ENCODE results near the gene BTBD6. TPM values are rescaled to one million over a fixed set of nuclear protein-coding genes. Genes with fewer than 3 reads are reported as not detected.
"Not testable (repeated sequence)": the region's sequence is repeated elsewhere in the genome, so short reads cannot be mapped to it uniquely, and the experiment has no call there.

The BTBD6 gene
- total RNA-seq, 1 donor from 2014 or later, result 36.3 TPM

DNA sequence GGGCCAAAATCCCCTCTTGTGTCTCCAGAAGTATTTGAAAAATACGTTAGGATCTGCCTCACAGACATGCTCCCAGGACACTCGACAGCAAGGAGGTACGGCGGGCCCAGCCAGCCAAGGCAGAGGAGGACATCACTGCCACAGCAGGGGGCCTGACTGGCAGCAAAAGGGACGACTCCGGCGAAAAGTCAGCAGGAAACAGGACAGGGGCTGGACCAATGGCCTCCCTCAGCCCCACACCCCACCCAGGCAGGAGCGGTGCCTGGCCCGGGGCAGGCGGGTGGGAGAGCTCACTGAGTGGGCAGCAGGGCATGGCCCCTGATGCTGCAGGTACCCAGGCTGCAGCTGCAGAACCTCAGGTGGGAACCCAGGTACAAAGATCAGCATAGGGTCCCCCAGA is 34.7 kb downstream of the BTBD6 start:
- H3K36me3 Mint-ChIP-seq (ENCODE audit: unreplicated experiment), result peaks cover 4% of the 10 kb centered on the region
- no peak overlapping the region for H3K27ac Mint-ChIP-seq (ENCODE audit: unreplicated experiment)
- no peak for DNase-seq
- H3K9me3 Mint-ChIP-seq (ENCODE audit: unreplicated experiment), result peaks cover 3% of the 10 kb centered on the region
- H3K4me3 Mint-ChIP-seq (ENCODE audit: unreplicated experiment), result no peak overlapping the region
- TF ChIP-seq, protein P1, sequence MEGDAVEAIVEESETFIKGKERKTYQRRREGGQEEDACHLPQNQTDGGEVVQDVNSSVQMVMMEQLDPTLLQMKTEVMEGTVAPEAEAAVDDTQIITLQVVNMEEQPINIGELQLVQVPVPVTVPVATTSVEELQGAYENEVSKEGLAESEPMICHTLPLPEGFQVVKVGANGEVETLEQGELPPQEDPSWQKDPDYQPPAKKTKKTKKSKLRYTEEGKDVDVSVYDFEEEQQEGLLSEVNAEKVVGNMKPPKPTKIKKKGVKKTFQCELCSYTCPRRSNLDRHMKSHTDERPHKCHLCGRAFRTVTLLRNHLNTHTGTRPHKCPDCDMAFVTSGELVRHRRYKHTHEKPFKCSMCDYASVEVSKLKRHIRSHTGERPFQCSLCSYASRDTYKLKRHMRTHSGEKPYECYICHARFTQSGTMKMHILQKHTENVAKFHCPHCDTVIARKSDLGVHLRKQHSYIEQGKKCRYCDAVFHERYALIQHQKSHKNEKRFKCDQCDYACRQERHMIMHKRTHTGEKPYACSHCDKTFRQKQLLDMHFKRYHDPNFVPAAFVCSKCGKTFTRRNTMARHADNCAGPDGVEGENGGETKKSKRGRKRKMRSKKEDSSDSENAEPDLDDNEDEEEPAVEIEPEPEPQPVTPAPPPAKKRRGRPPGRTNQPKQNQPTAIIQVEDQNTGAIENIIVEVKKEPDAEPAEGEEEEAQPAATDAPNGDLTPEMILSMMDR (IDR thresholded peaks at IDR 0.05; ENCODE audit: partially characterized antibody, unreplicated experiment), result no peak
- peaks cover 4% of the 10 kb centered on the region for H3K27me3 Mint-ChIP-seq (ENCODE audit: unreplicated experiment)
- peaks cover 17% of the 10 kb centered on the region for H3K4me1 Mint-ChIP-seq (ENCODE audit: low read depth, unreplicated experiment)

DNA sequence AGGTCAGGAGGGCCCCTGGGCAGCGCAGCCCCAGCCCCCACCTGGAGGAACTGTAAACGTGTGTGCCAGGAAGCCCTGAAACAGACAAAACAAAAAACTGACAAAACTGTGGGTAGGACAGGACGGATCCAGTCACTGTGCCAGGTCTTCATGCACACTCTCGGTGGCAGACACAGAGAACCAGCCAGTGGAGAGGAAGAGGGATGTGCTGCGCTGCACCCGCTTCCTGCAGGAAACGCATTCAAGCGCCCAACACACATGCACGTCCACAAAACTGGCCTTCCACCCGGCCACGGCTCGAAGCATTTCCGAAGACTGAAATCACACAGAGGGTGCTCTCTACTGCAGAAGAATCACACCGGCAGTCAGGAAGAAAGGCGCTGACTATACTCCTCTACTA is 35.6 kb downstream of the BTBD6 start:
- peaks cover 4% of the 10 kb centered on the region for H3K27me3 Mint-ChIP-seq (ENCODE audit: unreplicated experiment)
- H3K9me3 Mint-ChIP-seq (ENCODE audit: unreplicated experiment), result peaks cover 3% of the 10 kb centered on the region
- DNase-seq, result no peak
- peaks cover 17% of the 10 kb centered on the region for H3K4me1 Mint-ChIP-seq (ENCODE audit: low read depth, unreplicated experiment)
- peaks cover 4% of the 10 kb centered on the region for H3K36me3 Mint-ChIP-seq (ENCODE audit: unreplicated experiment)
- H3K4me3 Mint-ChIP-seq (ENCODE audit: unreplicated experiment), result no peak overlapping the region
- TF ChIP-seq, protein P1 (IDR thresholded peaks at IDR 0.05; ENCODE audit: partially characterized antibody, unreplicated experiment), result no peak
- H3K27ac Mint-ChIP-seq (ENCODE audit: unreplicated experiment), result no peak overlapping the region

DNA sequence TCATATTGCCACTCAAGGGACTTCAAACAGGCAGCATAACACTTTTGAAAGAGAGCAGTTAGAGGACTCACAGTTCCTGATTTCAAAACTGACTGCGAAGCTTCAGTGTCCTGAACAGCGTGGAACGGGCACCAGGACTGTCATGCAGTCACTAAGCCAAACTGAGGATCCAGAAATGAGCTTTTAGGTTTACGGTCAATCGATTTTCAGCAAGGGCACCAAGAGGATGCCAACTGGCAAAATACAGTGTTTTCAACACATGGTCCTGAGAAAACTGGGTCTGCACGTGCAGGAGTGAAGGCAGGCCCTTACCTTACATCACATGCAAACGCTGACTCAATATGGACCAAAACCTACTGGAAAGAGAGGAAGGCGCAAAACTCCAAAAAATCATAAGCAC is 36.8 kb downstream of the BTBD6 start:
- Mint-ChIP-seq H3K4me1 (ENCODE audit: low read depth, unreplicated experiment) (peaks cover 17% of the 10 kb centered on the region), H3K4me3 (ENCODE audit: unreplicated experiment) (no peak overlapping the region), H3K9me3 (ENCODE audit: unreplicated experiment) (peaks cover 3% of the 10 kb centered on the region), H3K27ac (ENCODE audit: unreplicated experiment) (no peak overlapping the region), H3K36me3 (ENCODE audit: unreplicated experiment) (peaks cover 4% of the 10 kb centered on the region), H3K27me3 (ENCODE audit: unreplicated experiment) (peaks cover 4% of the 10 kb centered on the region)
- TF ChIP-seq, protein P1 (IDR thresholded peaks at IDR 0.05; ENCODE audit: partially characterized antibody, unreplicated experiment), result no peak
- DNase-seq, result no peak

DNA sequence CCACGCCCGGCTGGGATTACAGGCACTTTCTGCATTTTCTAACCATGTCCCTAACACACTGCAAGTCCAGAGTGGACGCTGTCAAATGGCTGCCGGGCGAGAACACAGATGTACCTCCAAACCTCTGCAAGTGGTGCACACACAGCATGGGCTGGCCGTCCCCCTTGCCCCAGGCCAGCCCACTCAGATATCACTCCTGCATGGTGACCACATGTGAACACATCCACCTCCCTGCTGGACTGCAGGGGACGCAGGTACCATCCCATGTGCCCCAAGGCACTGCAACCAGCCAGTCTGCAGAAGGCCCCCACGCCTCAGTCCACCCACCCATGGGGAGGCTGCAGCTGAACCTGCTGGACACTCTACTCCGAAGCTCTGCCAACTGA is 38.4 kb downstream of the BTBD6 start:
- H3K27ac Mint-ChIP-seq (ENCODE audit: unreplicated experiment), result no peak overlapping the region
- H3K27me3 Mint-ChIP-seq (ENCODE audit: unreplicated experiment), result peaks cover 2% of the 10 kb centered on the region
- peaks cover 3% of the 10 kb centered on the region for H3K9me3 Mint-ChIP-seq (ENCODE audit: unreplicated experiment)
- H3K36me3 Mint-ChIP-seq (ENCODE audit: unreplicated experiment), result peaks cover 4% of the 10 kb centered on the region
- DNase-seq, result no peak
- peaks cover 13% of the 10 kb centered on the region for H3K4me1 Mint-ChIP-seq (ENCODE audit: low read depth, unreplicated experiment)
- H3K4me3 Mint-ChIP-seq (ENCODE audit: unreplicated experiment), result no peak overlapping the region
- TF ChIP-seq, protein P1 (IDR thresholded peaks at IDR 0.05; ENCODE audit: partially characterized antibody, unreplicated experiment), result no peak

DNA sequence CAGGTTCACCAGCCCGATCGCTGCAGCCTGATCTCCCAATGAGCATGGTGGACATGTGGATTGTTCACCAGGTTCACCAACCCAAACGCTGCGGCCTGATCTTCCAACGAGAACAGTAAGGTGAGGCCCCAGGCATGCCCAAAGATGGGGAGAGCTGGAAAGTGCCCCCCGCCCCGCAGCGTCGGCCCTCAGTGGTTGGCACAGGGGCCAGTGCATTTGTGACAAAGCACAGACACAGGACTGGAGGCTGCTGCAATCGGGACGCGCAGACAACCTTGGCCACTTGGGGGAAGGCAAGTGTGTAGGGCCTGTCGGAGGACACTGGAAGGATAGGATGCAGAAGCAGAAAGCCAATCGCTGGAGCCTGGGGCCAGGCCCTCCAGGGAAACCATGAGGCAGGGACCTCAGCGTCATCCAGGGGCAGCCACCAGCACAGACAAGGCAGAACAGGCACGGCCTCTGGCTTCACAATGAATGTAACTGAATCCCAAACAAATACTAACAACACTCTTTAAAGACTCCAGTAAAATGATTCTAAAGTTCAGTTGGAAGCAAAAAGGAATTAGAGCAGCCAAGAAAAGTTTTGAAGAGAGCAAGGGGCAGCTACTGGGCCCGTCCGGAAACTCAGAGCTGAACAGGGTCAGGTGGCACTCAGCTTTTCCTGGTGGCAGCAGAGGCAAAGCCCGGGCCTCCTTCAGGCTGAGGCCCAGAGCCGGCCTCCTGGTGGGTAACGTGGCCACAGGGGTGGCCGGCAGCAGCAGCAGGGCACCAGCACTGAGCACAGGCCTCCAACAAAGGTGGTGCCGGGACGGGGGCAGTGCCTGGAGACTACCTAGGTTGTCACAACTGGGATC is 39.1 kb downstream of the BTBD6 start:
- Mint-ChIP-seq H3K27ac (ENCODE audit: unreplicated experiment) (no peak overlapping the region), H3K27me3 (ENCODE audit: unreplicated experiment) (peaks cover 4% of the 10 kb centered on the region)

DNA sequence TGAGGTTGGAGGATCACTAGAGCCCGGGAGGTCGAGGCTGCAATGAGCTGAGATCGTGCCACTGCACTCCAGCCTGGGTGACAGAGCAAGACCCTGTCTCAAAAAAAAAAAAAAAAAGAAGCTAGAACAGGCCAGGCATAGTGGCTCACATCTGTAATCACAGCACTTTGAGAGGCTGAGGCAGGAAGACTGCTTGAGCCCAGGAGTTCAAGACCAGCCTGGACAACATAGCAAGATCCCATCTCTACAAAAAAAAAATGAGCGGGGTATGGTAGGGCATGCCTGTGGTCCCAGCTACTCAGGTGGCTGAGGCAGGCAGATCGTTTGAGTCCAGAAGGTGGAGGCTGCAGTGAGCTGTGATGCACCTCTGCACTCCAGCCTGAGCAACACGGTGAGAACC is 40.6 kb downstream of the BTBD6 start:
- not testable (repeated sequence) for H3K4me3 Mint-ChIP-seq (ENCODE audit: unreplicated experiment); H3K9me3 Mint-ChIP-seq (ENCODE audit: unreplicated experiment); H3K36me3 Mint-ChIP-seq (ENCODE audit: unreplicated experiment); DNase-seq; H3K27me3 Mint-ChIP-seq (ENCODE audit: unreplicated experiment); H3K27ac Mint-ChIP-seq (ENCODE audit: unreplicated experiment); H3K4me1 Mint-ChIP-seq (ENCODE audit: low read depth, unreplicated experiment)

More for the DNA sequence above, 39.1 kb downstream of the BTBD6 start:
- Mint-ChIP-seq H3K4me1 (ENCODE audit: low read depth, unreplicated experiment) (peaks cover 7% of the 10 kb centered on the region), H3K9me3 (ENCODE audit: unreplicated experiment) (peaks cover 4% of the 10 kb centered on the region), H3K4me3 (ENCODE audit: unreplicated experiment) (no peak overlapping the region), H3K36me3 (ENCODE audit: unreplicated experiment) (peaks cover 4% of the 10 kb centered on the region)
- no peak for DNase-seq
- TF ChIP-seq, protein P1 (IDR thresholded peaks at IDR 0.05; ENCODE audit: partially characterized antibody, unreplicated experiment), result no peak
